Measurements from ENCODE around the gene LHX5.

DNA sequence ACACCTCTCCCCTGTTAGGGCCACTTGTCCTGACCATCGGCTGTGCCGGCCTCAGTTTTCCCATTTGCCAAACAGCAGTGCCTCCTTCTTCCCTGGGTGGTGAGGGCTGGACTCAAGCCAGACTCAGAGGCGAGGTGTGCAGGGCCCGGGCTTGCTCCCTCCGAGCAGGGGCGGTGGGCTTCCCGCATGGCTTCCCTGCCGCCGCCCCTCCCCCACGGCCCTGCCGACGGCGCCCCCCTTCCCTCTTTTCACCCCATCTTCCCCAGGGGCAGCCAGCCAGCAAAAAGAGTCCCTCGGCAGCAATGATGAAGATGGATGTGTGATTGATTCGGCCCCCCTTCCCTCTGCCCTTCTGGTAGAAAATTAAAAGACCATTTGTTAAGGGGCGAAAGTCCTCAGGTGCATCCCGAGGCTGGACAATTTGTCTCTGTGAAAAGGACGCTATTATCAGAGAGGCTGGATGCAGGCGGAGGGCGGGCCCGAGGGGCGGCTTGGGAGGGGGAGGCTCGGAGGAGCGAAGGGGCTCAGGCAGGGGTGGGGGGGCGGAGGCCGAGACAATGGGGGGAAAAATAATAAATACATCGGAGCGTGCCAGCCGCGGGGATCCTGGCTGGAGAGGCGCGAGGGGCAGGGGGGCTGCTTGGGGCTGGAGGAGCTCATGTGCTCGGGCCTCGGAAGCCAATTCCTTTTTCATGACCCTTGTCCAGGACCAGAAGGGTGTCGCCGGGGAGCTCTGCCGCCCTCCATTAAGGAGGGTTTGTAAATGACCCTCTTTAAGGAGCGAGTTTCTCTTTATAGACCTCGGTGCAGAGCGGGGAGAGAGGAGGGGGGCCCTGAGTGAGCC is 48.0 kb upstream of the LHX5 start:
- TF ChIP-seq CTCF (IDR thresholded peaks at IDR 0.05; ENCODE audit: low read depth, low read length, missing input control), result no peak
- no peak for TF ChIP-seq SP1 (IDR thresholded peaks at IDR 0.05)
- no peak for TF ChIP-seq JUND (IDR thresholded peaks at IDR 0.05)
- TF ChIP-seq, protein P1, sequence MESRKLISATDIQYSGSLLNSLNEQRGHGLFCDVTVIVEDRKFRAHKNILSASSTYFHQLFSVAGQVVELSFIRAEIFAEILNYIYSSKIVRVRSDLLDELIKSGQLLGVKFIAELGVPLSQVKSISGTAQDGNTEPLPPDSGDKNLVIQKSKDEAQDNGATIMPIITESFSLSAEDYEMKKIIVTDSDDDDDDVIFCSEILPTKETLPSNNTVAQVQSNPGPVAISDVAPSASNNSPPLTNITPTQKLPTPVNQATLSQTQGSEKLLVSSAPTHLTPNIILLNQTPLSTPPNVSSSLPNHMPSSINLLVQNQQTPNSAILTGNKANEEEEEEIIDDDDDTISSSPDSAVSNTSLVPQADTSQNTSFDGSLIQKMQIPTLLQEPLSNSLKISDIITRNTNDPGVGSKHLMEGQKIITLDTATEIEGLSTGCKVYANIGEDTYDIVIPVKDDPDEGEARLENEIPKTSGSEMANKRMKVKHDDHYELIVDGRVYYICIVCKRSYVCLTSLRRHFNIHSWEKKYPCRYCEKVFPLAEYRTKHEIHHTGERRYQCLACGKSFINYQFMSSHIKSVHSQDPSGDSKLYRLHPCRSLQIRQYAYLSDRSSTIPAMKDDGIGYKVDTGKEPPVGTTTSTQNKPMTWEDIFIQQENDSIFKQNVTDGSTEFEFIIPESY (IDR thresholded peaks at IDR 0.05), result no peak
- TF ChIP-seq RAD21 (IDR thresholded peaks at IDR 0.05), result no peak
- TF ChIP-seq YY1 (IDR thresholded peaks at IDR 0.05), result no peak
- no peak for TF ChIP-seq ATF3 (IDR thresholded peaks at IDR 0.05)
